HS-27A (cell line): Measurements from ENCODE around the gene ERI3.

Experiments used
- DNase-seq: peaks from one replicate; pipeline ENCODE4 v3.0.0-alpha.2; 2012; ENCODE audit warnings: low read depth, missing footprints

Gene ERI3, protein sequence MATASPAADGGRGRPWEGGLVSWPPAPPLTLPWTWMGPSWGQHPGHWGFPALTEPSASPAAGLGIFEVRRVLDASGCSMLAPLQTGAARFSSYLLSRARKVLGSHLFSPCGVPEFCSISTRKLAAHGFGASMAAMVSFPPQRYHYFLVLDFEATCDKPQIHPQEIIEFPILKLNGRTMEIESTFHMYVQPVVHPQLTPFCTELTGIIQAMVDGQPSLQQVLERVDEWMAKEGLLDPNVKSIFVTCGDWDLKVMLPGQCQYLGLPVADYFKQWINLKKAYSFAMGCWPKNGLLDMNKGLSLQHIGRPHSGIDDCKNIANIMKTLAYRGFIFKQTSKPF

DNA sequence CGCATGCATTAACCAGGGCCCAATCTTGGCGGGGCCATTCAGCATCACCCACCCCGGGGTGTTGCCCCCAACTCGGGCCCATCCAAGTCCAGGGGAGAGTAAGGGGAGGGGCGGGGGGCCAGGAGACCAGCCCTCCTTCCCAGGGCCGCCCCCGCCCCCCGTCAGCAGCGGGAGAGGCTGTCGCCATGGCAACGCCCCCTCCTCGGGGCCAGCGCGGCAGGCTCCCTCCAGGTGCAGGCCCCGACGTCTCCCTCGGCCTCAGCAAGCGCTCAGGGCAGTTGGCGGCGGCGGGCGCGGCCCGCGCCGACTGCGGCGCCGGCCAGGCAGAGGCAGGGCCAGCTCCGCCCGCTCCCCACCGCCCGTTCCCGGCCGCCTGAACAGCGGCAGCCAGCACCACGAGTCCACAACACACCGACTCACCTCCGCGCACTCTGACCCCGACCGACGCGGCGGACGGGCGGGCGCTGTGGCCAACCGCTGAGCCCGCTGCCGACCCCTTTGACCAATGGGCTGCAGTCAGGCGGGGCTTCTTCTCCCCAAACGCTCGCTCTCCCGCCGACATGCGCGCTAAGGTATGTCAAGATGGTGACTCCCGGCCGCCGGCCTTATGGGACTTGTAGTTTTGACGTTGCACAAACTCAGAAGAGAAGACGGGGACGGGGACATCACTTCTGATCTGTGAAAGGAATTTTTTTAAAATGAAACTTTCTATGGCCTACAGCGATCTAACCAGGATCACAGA lies at the start of gene ERI3:
TSS of gene ERI3 (minus strand) at position 418 of the 742 bp plus-strand sequence. CDS start at position 187, 231 bp downstream.
- peak; percentile 93 for DNase-seq

DNA sequence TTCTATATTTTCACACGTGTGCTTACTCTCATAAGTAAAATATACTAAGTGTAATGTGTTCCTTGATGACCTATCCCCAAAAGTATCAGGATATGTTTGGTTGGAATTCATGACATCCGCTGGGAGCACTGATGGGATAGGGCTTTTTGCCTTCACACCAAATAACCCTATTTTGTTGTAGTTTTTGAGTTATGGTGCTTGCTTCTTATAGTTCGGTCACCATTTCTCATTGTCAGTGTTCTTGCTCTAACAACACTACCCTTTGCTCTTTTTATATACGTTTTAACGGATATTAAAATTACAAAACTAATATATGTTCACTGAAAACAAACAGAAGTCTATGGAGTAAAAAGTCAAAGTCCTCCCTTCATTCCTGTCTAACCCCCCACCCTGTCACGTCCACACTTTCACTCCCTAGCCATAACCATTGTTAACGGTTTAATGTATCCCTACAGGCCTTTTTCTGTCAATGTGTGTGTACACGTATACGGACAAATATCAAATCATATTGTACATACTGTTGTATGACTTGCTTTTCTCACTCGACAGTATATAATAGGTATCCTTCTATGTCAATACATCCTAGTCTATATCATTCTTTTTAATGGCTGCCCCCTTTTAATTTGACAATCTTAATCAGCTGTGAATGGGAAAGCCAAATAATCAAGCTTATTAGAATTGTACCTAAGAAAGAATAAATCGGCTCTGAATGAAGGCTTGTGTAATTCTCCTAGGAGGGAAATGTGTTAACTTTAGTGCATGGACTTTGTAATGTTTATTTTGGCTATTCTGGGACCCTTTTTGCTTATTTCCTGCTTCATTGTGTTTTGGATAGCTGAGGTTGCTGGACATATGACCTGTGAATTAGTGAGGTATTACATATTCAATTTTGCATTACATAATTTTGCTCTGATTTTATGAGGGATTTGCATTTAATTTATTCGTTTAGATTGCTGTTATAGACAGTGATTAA lies 46.5 kb upstream of the ERI3 start:
- DNase-seq: no peak

DNA sequence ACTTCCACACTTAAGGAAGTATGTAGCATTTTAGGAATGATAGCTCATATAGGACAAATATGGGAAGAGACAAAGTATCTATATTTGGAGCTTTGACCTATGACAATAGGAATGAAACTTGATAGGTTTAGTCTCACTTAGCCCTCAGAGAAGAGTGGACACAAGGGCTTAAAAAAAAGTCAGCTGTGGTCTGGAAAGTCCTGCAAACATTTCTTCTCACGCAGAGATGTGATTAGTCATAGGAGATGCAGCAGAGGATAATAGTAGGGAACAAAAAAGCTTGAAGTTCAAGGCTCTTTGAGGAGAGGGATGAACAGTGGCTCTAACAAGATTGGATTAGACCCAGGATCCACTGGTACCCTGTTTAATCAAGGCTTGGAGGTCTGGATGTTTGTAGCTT lies 35.2 kb upstream of the ERI3 start:
- peak; percentile 86 for DNase-seq

GRCh38 chr1:44389437-44389836 lies 34.4 kb upstream of the ERI3 start:
- DNase-seq: no peak

DNA sequence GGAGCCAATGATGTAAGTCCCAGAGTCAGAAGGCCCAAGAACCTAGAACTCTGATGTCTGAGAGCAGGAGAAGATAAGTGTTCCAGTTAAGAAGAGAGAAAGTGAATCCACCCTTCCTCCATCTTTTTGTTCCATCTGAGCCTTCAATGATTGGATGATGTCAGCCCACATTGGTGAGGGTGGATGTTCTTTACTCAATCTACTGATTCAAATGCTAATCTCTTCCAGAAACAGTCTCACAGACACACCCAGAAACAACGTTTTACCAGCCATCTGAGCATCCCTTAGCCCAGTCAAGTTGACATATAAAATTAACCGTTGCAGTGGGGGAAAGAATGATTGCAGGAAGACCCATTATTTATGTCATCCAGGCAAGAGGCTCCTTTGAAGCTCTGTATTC lies 33.5 kb upstream of the ERI3 start:
- DNase-seq: no peak

DNA sequence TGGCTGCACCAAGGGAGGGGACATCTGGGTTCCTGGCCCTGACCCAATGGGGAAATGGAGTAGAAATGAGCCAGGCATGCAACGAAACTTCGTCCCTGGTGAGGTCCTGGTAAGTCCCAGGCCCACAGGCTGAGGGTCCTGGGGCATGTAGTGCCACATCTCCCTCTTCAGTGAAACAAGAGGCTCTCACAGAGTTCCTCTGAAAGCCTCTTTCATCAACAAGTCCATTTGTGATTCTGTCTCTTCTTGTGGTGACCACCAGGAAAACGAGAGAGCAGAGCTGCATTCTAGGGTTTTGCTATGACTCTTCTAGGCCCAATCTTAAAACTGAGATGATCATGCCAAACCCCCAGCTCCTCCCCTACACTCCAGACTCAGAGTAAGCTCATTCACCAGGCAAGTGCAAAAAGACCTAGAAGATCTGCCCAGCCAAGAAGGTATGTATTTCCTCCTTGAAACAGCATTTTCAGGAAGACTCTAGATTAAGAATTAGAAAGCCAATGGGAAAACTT lies 25.7 kb upstream of the ERI3 start:
- DNase-seq: no peak

DNA sequence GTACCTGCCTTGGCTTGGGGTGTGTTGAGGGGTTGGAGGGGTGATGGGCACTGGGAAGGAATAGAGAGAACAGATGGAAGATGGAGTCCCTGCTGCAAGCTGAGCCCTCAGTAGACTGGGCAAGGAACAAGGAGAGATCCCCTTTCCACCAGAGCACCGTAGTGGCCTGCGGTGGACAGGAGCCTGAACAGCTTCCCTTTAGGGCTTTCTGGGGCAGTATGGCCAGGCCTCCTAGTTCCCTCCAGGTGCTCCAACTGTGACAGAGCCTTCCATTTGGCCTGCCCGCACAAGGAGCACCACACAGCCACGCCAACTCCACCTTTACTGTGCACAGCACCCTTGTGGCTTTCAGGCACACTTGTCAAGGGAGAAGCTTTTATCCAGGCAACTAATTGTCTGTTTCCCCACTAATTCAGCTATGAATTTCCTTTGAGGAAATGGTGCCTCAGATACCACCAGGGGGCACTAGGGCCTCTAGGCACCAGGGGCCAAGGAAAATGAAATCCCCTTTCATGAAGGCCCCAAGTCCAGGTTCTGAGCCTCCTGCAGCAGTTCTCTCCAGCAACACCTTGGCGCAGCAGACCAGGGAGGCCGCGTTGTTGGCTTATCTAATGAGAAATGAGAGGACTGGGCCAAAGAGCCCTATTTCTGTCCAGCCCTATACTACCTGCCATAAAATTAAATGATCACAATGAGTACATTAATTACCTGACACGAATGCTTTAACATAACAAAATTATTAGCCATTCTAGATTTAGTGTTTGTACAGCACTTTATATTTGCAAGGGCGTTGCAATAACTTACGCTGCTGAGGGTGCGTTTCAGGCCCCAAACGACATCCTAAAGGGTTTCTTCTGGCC lies 23.1 kb upstream of the ERI3 start:
- no peak for DNase-seq

- no peak for DNase-seq
Observed at GRCh38 chr1:44375547-44375946, 20.5 kb upstream of the ERI3 start.

DNA sequence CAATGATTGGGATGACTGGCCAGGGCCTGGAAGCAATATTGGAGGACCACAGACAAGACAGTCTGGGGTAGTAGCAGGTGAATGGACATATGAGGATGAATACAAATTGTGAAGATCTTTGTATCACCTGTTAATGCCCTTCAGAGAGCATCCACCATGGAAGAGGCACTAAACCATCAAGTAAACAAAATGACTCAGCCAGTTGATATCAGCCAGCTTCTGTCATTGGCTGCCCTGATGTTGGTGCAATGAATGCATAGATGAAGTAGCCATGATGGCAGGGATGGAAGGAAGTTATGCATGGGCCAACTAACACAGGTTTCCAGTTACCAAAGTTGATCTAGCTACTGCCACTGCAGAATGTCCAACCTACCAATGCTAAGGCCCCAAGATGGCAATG lies 16.1 kb upstream of the ERI3 start:
- no peak for DNase-seq

DNA sequence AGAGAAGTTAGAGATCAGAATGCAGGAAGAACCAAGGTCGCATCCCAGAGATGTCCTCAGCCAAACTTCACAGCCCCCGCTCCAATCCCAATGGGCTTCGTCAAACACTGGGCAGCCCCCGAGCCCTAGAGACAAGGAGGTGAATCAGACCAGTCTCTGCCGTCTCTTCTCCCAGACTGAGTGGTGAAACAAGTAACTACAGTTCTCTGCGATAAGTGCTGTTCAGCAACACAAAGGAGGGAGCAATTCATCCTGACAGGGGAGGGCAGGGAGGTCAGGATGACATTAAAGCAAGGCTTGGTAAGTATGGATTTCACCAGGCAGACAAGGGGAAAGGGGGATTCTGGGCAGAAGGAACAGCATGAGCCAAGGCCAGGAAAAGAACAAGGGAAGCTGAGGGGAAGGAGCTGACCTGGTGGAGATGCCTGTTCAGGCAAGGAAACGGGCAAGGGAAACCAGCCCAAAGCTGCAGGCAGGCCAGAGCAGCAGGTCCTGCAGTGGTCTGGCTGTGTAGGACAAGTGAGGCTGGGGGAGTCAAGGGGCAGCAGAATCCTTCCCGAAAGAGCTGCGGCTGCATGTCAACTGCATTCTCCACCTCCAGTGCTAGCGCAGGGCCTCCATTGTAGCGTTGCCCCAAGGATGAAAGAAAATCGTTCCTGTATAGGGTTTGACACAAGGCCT lies 13.6 kb upstream of the ERI3 start:
- DNase-seq: no peak

GRCh38 chr1:44367944-44368343 lies 12.9 kb upstream of the ERI3 start:
- no peak for DNase-seq

DNA sequence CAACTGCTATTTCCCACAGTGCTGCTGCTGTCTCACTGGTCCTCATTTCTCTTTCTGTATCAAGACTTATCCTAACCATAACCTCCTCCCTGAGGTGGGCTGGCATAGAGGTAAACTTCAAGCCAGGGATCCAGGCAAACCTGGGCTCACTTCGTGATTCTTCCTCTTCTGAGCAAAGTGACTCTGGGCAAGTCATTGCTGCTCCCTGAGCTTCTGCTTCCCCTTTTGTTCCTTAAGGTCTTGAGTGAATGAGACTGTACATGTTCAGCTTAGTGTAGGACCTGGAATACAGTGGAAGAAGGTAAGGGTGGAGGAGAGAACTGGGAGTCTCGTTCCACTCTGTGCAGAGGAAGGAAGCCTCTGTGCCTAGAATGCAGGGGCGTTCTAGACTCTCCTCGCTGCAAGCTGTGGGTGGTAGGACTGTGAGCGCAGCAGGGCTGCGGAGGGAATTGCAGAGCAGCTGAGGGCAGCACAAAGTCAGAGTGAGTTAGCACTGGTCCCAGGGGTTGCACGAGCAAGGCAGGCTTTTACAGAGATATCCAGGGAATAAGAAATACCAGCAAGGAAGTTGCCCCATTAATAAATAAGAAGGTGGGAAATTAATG lies 11.4 kb upstream of the ERI3 start:
- DNase-seq: no peak

DNA sequence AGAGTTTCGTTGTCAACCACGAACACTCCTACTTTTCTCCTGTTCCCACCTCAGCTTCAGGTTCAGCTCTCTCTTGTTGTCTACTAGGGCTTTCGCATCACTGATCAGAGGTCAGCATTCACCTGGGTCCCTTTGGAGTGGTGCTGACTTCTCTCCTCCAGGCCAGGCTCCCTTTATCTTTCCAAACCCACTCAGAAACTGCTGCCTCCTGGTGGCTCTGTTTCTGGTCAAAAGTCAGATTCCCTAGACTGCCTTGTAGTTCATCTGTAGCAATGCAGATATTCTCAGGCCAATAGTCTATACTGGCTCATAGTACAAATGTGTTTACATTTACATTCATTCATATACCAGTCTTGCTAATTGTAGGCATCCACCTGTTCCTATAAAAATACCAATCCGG lies 6.4 kb upstream of the ERI3 start:
- DNase-seq: no peak

- DNase-seq: no peak
Observed at GRCh38 chr1:44359234-44359935, 4.3 kb upstream of the ERI3 start.

DNA sequence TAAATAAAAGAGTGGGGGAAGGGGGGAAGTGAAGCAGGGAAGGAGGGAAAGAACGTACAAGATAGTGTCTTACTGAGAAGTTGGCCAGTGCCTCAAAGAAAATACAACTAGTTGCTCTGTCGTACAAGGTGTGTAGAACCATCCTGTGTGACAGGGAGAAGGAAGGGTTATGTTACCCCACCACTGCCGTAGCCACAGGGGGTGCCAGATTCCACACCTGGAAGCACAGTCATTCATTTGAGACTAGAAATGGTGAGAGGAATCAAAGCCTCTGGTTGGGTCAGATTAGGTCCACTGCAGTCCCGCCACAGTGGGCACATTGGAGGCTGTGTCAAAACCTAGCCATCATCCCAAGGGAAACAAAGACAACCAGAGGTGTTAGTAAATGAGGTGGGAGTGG lies 2.7 kb upstream of the ERI3 start:
- no peak for DNase-seq

DNA sequence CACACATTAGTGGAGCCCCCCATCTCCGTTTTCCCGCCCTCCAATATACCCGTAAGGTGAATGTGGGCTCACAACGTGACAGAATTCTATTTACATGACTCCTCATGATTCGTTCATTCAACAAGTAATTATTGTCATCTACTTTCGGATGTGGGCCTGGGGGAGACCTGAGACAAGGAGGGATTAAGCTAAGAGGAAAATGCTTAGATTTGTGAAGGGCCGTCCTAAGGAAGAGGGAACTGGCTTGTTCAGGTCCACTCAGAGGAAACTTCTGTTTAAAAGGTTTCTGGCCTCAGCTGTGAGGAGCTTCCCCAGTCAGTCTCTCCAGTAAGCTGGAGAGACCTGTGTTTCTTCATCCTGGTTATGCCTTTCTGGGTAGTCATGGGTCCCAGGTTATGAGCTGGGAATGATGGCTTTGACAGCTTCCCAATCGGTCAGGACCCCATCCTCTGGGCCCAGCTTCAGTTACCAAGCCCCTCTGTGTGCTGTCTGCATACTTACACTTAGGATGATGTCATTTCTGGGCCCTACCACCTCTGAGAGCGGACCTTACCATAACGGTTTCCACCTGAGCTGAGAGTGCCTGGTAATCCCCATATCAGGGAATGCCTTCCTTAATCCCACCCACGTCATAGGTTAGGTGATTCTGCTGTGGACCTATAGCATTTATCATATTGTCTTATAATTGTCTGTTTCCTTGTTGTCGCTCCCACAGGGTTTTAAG lies 687 bp upstream of the ERI3 start:
- DNase-seq: no peak

- no peak for DNase-seq
Observed at GRCh38 chr1:44354268-44354839, 703 bp downstream of the ERI3 start.

DNA sequence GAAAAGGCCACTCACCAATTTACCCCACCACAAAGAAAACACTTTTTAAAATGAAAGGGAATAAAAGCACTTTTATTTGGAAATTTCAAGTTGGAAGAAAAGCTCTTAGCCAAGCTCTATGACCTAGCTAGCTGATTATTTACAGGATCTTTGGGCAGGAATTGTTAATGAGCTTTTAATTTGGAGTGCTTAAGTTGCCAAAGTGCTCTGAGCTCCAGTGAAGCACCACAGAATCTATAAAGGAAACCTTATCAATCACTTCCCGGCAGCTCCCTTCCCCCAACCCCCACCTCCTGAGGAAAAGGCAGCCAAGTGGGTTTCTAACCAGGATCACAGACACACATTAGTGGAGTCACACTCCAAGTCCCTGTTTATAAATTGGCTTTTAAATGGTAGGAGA lies 1.5 kb downstream of the ERI3 start:
- DNase-seq: no peak

DNA sequence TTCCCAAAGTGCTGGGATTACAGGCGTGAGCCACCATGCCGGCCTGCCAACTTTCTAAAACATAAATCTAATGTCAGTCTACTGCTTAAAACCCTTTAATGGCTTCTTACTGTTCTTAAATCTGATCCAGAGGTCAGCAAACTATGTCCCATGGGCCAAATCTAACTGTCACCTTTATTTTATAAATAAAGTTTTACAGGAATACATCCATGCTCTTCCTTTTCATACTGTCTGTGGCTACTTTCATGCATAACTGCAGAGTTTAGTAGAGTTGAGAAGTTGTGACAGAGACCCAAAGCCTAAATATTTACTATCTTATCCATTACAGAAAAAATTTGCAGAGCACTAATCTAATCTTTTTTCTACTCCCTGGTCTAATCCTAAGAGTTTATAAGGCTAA lies 3.8 kb downstream of the ERI3 start:
- no peak for DNase-seq
